CD4-positive, alpha-beta T cell treated with Interleukin-4 for 1 hour (primary cell): ENCODE data around the gene PMPCA.
A peak's percentile ranks its signal among the peaks of the same experiment; 100 is the strongest.

ENCODE experiments used
- DNase-seq, 2 donors: peaks; one replicate each; pipeline ENCODE4 v3.0.0-alpha.2; 2020 to 2022

Gene PMPCA

GRCh38 chr9:136373300-136374182 is 36.9 kb upstream of the PMPCA start, which contains the start of gene CARD9:
TSS of gene CARD9 (minus strand) at chr9:136373669. CDS start at chr9:136372078, 1,591 bp downstream.
- peak; percentile 15 to 64 for DNase-seq

DNA sequence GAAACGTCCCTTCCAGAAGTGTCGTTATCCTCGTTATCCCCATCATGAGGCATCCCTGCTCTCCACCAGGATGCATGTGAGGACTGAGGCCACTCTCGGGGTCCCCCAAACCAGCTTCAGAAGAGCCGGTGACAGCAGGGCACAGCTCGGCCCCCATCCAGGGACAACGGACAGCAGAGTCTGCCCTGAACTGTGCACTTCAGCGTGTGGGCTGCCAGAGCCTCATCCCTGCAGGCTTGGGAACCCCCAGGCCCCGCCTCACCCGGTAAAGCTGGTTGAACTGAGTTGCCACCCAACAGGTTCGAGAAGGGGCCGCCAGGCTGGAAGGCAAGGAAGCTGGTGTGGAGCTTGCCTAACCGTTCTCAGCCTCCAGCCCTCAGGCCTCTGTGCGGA is 36.3 kb upstream of the PMPCA start:
- no peak for DNase-seq

DNA sequence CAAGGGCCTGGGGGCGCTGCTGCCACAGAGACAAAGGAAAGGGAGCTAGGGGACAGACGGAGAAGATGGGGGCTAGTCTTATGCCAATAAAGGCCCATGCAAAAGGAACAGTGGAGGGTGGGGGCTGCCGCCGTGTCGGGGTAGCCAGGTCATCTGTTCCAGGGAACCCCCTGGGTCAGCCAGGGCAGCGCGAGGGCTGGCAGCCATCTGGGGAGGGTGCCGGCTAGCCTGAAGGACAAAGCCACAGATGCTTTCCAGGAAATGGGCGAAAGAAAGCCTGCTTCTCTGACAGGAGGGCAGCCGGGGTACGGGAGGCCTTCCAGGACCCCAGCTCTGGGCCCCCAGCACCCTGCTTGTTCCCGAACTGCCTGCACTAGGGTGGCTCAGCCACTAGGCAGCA is 35.4 kb upstream of the PMPCA start:
- DNase-seq = no peak

DNA sequence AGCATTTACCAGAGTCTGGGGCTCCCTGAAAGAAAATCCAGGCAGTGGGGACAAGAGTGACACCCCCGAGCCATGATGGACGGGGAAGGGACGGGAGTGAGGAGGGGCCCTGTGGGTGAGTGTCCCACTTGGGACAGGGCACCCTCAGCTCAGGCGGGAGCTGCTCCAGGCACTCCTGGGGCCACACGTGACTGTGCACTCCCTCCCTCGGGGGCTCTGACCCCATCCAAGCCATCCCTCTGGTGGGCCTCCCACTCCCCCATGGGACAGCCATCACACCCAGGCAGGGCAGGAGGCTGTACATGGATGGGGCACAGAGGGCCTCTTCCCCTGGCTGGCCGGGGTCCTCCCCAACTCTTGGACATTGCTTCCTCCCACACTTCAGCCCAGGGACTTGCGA is 34.0 kb upstream of the PMPCA start:
- DNase-seq = no peak

- no peak for DNase-seq
These were observed 32.9 kb upstream of the PMPCA start for GRCh38 chr9:136377341-136378169.

DNA sequence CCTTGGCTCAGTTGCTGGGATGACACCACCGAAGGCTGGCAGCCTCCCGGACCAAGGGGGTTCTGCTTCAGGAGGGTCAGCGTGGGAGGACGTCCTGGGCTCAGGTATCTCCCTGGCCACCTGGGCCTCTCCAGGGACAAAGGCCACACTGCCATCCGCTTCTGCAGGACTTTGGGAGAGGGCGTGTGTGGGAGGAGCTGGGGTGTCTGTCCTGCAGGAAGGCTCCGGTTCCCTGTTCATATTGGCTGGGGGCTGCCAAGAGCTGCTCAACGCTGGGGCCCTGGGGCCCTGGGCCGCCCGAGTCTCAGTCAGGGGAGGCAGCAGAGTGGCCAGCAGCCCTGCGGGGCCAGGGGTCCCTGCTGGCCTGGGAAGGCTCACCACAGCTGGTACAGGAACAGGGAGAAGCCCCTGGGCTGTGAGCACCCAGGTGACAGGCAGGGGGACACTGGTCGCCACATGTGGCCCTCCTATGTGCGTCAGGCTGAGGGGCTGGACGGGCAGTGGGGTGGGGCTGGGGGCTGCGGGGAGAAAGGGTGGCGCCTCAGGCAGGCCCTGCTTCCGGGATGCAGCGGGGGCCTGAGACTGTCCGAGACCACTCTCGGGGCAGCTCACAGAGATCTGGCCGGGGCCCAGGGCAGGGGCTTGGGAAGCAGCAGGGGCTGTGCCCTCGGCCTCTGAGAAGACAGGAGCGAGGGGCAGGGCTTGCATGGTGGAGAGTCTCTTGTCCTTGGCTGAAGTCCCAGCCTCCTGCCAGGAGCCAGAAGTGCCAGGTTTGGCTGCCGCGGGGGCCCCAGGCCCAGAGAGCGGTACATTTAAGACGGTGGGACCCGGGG is 32.1 kb upstream of the PMPCA start:
- DNase-seq = no peak

DNA sequence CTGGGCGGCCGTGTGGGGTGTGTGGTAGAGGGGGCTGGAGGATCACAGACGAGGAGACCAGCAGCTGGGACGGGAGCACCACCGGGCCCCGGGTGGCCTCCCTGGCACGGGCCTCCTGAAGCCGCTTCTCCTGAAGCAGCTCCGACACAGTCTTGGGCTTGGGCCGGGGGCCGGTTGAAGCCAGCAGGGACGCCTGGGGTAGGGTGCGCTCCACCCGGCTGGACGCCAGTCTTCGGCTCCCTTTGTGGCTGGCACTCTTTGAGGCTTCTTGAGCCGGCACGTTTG is 31.5 kb upstream of the PMPCA start:
- DNase-seq = no peak

- no peak for DNase-seq
These were observed 31.1 kb upstream of the PMPCA start for GRCh38 chr9:136379401-136379800.

DNA sequence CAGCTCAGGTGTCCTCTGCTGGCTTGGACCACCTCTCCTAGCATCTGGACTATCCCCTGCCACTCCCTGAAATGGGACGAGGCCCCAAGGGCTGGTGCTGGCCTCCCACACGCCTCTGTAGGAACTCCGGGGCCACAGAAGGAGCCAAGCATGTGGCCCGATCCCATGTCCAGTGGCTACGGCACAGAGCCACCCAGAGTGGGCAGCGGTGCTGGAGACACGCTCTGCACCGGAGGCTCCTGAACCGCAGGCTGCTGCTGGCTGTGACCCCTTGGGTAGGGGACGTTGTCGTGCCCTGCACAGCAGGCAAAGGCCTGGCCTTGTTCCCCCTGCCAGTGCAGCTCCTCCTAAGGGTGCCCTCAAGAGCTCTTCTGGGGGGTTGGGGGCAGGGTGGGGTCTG is 30.6 kb upstream of the PMPCA start:
- no peak for DNase-seq

GRCh38 chr9:136380381-136380780 is 30.1 kb upstream of the PMPCA start:
- DNase-seq = no peak

GRCh38 chr9:136381311-136381710 is 29.1 kb upstream of the PMPCA start:
- no peak for DNase-seq

- DNase-seq = no peak
These were observed 28.4 kb upstream of the PMPCA start for GRCh38 chr9:136381966-136382513.

GRCh38 chr9:136383436-136383835 is 27.0 kb upstream of the PMPCA start:
- DNase-seq = no peak

DNA sequence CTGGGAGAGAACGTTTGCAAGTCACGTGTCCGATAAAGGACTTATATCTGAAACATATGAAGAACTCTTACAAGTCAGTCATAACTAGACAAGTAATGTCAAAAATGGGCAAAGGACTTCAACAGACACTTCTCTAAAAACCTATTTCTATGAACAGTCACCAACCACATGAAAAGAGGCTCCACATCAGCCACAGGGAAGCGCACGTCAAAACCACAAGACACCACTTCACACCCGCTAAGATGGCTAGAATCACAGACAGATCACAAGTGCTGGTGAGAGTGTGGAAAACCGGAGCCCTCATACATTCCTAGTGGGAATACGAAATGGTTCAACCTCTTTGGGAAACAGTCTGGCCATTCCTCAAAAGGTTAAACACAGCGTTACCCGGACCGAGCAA is 25.4 kb upstream of the PMPCA start:
- peak; percentile 43 to 47 for DNase-seq

- no peak for DNase-seq
These were observed 24.4 kb upstream of the PMPCA start for GRCh38 chr9:136386018-136386417.

GRCh38 chr9:136387217-136387616 is 23.2 kb upstream of the PMPCA start:
- DNase-seq = no peak

DNA sequence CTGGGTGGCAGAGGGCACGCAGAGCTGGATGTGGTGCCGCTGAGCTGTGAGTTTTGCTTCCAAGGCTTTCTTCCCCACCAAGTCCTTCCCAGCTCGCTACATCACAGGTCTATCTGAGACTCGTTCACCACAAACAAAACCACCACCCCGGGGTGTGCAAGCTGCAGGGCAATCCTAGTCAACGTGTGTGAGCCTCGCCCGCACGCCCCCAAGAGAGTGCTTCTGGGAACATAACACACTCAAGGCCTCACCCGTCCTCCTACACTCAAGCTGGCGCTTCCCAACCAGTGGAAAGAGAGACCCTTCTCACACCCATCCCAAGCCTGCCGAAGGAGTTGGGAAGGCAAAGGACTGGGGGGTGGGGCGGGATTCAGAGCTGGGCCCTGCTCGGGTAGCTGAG is 21.1 kb upstream of the PMPCA start:
- no peak for DNase-seq

- DNase-seq = no peak
These were observed 18.5 kb upstream of the PMPCA start for GRCh38 chr9:136391737-136392537.

DNA sequence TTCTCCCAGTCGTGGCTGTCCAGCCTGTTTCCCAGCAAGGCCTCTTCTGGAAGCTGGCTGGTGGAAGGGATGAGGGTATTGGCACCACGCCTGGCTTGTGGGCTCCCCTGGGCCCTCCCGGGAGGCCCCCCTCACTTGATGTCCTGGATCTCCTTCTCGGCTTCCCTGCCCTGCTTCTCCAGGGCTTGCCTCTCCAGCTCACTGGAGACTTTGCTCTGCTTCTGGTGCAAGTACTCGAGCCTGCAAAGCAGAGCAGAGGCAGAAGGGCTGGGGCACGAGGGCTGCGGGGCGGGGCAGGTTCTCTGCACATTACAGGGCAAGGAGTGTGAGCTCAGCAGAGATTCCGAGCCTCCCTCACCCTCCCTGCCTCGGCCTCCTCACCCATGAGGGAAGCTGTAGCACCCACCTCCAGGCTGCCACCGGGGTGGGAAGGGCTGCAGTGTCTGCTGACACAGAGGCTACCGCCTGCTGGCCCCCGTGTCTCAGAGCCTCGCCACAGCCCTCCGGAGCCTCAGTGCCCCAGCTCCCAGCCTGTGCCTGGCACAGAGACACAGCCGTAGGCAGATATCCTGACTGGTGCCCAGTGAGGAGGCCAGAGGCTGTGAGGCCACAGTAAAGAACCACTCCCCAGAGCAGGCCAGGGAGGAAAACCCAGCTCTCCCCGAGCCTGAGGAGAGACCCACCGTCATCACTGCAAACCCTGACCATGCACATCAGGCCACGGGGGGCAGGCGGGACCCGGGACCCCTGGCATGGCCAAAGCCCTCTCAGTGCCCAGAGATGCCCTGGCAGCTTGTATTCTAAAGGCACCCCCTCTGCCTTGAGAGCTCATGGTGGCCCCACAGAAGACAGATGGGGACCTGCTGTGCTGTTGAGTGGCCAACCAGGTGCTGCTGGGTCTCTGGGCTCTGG is 17.7 kb upstream of the PMPCA start:
- no peak for DNase-seq

DNA sequence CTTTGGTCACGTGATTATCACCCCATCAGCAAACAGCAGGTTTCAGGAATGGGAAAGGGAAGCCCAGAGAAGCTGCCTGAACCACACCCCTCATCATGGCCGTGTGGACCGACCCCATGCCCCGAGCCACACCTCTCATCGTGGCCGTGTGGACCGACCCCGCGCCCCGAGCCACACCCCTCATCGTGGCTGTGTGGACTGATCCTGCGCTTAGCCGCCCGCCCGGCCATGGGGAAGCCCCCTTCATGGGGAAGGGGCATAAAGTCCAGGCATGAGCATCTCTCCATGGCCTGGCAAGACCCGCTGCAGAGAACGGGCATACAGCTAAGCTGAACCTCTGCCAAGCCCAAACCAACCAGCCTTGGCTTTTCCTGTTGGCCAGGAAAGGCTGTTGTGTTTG is 16.9 kb upstream of the PMPCA start:
- DNase-seq = no peak
